ENCODE measurements around the gene RNF39. TPM values are rescaled to one million over a fixed set of nuclear protein-coding genes. Genes with fewer than 3 reads are reported as not detected.
"Not testable (repeated sequence)": the region's sequence is repeated elsewhere in the genome, so short reads cannot be mapped to it uniquely, and the experiment has no call there.

The RNF39 gene
- total RNA-seq, 1 experiment from 2014 or later = not detected

DNA sequence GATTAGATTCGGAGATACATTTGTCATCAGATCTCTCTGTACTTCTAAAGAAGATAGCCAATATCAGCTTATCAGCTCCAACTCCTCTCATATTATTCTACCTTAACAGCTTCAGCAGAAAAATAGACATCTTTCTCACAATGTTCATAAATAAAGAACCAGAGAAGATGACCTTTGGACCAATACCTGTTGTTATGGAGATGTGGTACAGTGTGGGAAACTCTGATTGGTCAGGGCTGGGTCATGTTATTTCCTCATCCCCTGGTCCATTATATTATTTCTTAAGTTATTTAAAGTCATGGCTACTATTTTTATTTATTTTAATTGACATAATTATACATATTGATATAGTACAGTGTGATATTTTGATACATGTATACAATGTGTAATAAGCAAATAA, 50.4 kb downstream of the RNF39 start:
- DNase-seq (ENCODE audit: low spot score) = no peak
- in situ Hi-C loops (cut with HindIII; ENCODE audit: low sequenced_read_pairs) = no loop called here

DNA sequence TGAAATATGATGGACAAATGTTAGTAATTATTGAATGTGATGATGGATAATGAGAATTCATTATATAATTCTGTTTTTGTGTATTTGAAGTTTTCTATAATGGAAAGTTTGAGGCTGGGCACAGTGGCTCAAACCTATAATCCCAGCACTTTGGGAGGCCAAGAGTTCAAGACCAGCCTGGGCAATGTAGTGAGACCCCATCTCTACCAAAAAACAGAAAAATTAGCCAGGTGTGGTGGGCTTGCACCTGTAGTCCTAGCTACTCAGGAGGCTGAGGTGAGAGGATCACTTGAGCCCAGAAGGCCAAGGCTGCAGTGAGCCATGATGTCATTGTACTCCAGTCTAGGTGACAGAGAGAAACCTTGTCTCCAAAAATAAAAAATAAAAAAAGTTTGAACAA, 52.9 kb downstream of the RNF39 start:
- in situ Hi-C loops (cut with HindIII; ENCODE audit: low sequenced_read_pairs); DNase-seq (ENCODE audit: low spot score): not testable (repeated sequence)

DNA sequence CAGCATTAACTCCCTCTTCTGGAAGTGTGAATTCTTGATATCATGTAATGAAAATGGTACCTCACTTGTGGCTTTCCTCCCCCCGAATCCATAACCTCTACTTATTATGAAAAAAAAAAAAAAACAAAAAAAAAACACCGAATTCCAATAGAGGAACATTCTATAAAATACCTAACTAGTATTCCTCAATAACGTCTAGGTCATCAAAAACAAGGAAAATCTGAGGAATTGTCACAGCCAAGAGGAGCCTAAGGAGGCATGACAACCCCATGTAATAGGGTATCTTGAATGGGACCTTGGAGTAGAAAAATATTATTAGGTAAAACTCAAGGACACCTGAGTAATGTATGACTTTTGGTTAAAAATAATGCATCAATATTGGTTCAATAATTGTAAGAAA, 53.4 kb downstream of the RNF39 start:
- in situ Hi-C loops (cut with HindIII; ENCODE audit: low sequenced_read_pairs) = no loop called here
- DNase-seq (ENCODE audit: low spot score) = no peak

DNA sequence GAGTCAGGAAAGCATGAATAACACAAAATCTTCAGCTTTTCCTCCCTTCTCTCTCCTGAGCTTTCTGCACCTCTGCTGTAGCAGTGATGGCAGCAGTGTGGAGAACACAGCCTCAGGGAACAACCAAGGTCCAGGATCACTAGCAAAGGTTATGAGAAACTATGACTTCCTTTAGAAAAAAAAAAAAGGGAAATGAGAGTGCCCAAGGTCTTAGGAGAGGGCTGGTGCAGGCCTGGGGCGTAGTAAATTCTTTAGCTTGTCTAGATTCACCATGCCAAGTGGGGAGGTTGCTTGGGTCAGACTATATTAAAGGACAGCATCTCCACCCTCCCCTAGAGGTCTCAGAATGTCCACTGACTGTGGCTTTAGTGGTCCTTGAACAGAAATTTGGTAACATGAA, 54.9 kb downstream of the RNF39 start:
- DNase-seq (ENCODE audit: low spot score) = no peak
- in situ Hi-C loops (cut with HindIII; ENCODE audit: low sequenced_read_pairs) = no loop called here

Other genes starting within 250 kb of the RNF39 start
- not detected in 2 replicates for gene HLA-G, start 247.9 kb downstream of the RNF39 start, total RNA-seq (2014; rRNA removed; shearing (Covaris generic))
- gene HLA-A, start 133.2 kb downstream of the RNF39 start, total RNA-seq (2014; rRNA removed; shearing (Covaris generic)) = 59.4 and 61.4 TPM in 2 replicates
- gene POLR1H, start 14.5 kb downstream of the RNF39 start, total RNA-seq (2014; rRNA removed; shearing (Covaris generic)) = 48.2 and 50.3 TPM in 2 replicates
- 18.6 and 29.3 TPM in 2 replicates for gene PPP1R11, start 8.6 kb downstream of the RNF39 start, total RNA-seq (2014; rRNA removed; shearing (Covaris generic))
- gene TRIM31, start 37.3 kb upstream of the RNF39 start, total RNA-seq (2014; rRNA removed; shearing (Covaris generic)) = not detected in 2 replicates
- not detected in 2 replicates for gene TRIM40, start 60.4 kb upstream of the RNF39 start, total RNA-seq (2014; rRNA removed; shearing (Covaris generic))
- gene TRIM10, start 85.4 kb upstream of the RNF39 start, total RNA-seq (2014; rRNA removed; shearing (Covaris generic)) = not detected in 2 replicates
- not detected in 2 replicates for gene TRIM15, start 87.8 kb upstream of the RNF39 start, total RNA-seq (2014; rRNA removed; shearing (Covaris generic))
- gene TRIM26, start 137.6 kb upstream of the RNF39 start, total RNA-seq (2014; rRNA removed; shearing (Covaris generic)) = 41.7 and 61.2 TPM in 2 replicates

Measured in G401 (cell line).